ENCODE measurements around the gene OR4M2. TPM values are rescaled to one million over a fixed set of nuclear protein-coding genes. Genes with fewer than 3 reads are reported as not detected.

Gene OR4M2, protein sequence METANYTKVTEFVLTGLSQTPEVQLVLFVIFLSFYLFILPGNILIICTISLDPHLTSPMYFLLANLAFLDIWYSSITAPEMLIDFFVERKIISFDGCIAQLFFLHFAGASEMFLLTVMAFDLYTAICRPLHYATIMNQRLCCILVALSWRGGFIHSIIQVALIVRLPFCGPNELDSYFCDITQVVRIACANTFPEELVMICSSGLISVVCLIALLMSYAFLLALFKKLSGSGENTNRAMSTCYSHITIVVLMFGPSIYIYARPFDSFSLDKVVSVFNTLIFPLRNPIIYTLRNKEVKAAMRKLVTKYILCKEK
- not detected in 2 replicates for total RNA-seq

DNA sequence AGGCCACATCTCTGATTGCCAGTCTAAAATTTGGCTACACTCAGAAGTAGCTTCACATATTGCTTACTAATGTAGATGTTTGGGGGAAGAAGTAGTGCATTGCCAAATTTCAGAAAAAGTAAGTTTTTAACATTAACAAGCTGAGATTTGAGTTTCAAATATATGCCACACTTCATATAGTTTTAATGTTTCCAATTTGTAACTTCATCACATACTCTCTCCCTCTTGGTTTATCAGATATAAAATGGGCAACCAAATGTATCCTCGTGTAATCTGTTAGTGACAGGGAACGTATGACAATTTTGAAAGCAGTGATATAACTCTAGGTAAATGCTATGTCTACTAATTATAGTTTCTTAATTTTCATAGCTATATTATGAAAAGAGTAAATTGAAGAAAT is at the start of gene OR4M2:
TSS of gene OR4M2 (plus strand) at position 301 of the 400 bp plus-strand sequence. CDS start at position 399, 98 bp downstream.

Other genes starting within 250 kb of the OR4M2 start
- gene POTEB, start 202.8 kb upstream of the OR4M2 start, total RNA-seq = not detected in 2 replicates